Naive thymus-derived CD4-positive, alpha-beta T cell (primary cell): ENCODE data around the gene LIPJ. TPM values are rescaled to one million over a fixed set of nuclear protein-coding genes. Genes with fewer than 3 reads are reported as not detected.
A peak's percentile ranks its signal among the peaks of the same experiment; 100 is the strongest.

Experiments
- ATAC-seq: fragments of 150-1000 bp; cut with Tn5 transposase; 2 replicates; pipeline ENCODE4 v1.10.0; 2021; ENCODE audit warnings: mild to moderate bottlenecking, moderate library complexity
- CTCF ChIA-PET: fragments of 350-600 bp; sonication (Branson Sonifier 250); formaldehyde crosslinking; loops from one replicate; lab custom pipeline; 2021; ENCODE audit warnings: antibody characterized with exemption; lab: Charles Lee
- POLR2A ChIA-PET: fragments of 350-600 bp; sonication (Branson Sonifier 250); formaldehyde crosslinking; loops from one replicate; lab custom pipeline; 2021; ENCODE audit warnings: antibody characterized with exemption, inconsistent platforms; lab: Charles Lee
- DNase-seq, 9 donors: peaks; one replicate each; pipeline versions ENCODE4 v3.0.0 to v3.0.0-alpha.2; 2020 to 2022; ENCODE audit warnings: mixed read lengths in 1 of 9
- H3K27ac ChIP-seq: one replicate; pipeline ENCODE4 v1.7.0; 2013; ENCODE audit warnings: mild to moderate bottlenecking, low read depth, low read length, moderate library complexity
- H3K27me3 ChIP-seq, 2 donors: one replicate each; pipeline ENCODE4 v1.7.0; 2013; ENCODE audit warnings: low read length in 2 of 2, mild to moderate bottlenecking in 2 of 2, moderate library complexity in 2 of 2; ENCODE audit not compliant: control insufficient read depth in 2 of 2, insufficient read depth in 2 of 2
- H3K36me3 ChIP-seq, 3 experiments: 1 replicate in 2 of 3; 2 replicates in 1 of 3; pipeline ENCODE4 v1.7.0; 2013; ENCODE audit warnings: low read length in 3 of 3, mild to moderate bottlenecking in 3 of 3, moderate library complexity in 1 of 3; ENCODE audit not compliant: insufficient read depth in 3 of 3, control insufficient read depth in 2 of 3
- H3K4me1 ChIP-seq, 2 donors: one replicate each; pipeline ENCODE4 v1.7.0; 2013; ENCODE audit warnings: low read length in 2 of 2, mild to moderate bottlenecking in 2 of 2, moderate library complexity in 1 of 2; ENCODE audit not compliant: control insufficient read depth in 2 of 2, insufficient read depth in 2 of 2
- H3K4me3 ChIP-seq: 2 replicates; pipeline ENCODE4 v1.7.0; 2013; ENCODE audit warnings: mild to moderate bottlenecking, low read length
- H3K9me3 ChIP-seq, 3 experiments: 1 replicate in 2 of 3; 2 replicates in 1 of 3; pipeline ENCODE4 v1.7.0; 2013; ENCODE audit warnings: low read length in 3 of 3; ENCODE audit not compliant: control insufficient read depth in 2 of 3
- H3K27ac Mint-ChIP-seq, 9 donors: one replicate each; pipeline ENCODE4 v1.8.0; 2020 to 2022; ENCODE audit warnings: mixed read lengths in 9 of 9, mild to moderate bottlenecking in 8 of 9, moderate library complexity in 5 of 9, inconsistent platforms in 2 of 9
- H3K27me3 Mint-ChIP-seq, 5 donors: one replicate each; pipeline ENCODE4 v1.8.0; 2021 to 2022; ENCODE audit warnings: mixed read lengths in 5 of 5, mild to moderate bottlenecking in 1 of 5
- H3K36me3 Mint-ChIP-seq, 5 donors: one replicate each; pipeline ENCODE4 v1.8.0; 2020 to 2022; ENCODE audit warnings: mixed read lengths in 5 of 5, mild to moderate bottlenecking in 3 of 5, inconsistent platforms in 1 of 5
- H3K4me1 Mint-ChIP-seq, 7 donors: one replicate each; pipeline ENCODE4 v1.8.0; 2020 to 2022; ENCODE audit warnings: mixed read lengths in 7 of 7, mild to moderate bottlenecking in 3 of 7, inconsistent platforms in 1 of 7
- H3K4me3 Mint-ChIP-seq, 10 donors: one replicate each; pipeline ENCODE4 v1.8.0; 2020 to 2022; ENCODE audit warnings: mild to moderate bottlenecking in 10 of 10, mixed read lengths in 10 of 10, moderate library complexity in 6 of 10, inconsistent platforms in 2 of 10
- H3K9me3 Mint-ChIP-seq, 11 donors: one replicate each; pipeline ENCODE4 v1.8.0; 2020 to 2022; ENCODE audit warnings: mixed read lengths in 11 of 11, mild to moderate bottlenecking in 4 of 11, inconsistent platforms in 1 of 11, moderate library complexity in 1 of 11
- intact Hi-C, 2 donors: fragments of 100-400 bp; cut with micrococcal nuclease; formaldehyde crosslinking; loops; one replicate each; pipeline ENCODE4 v1.15.1; 2023
- polyA plus RNA-seq, 2 donors: library from polyadenylated mRNA; unstranded; fragments of 300-500 nt; fragmentation: Illumina TruSeq; gene quantifications; one replicate each; pipeline ENCODE4 v1.2.3, GENCODE V29; 2021
- total RNA-seq, 6 experiments: library from RNA in 5 of 6; stranded (reverse) in 5 of 6; gene quantifications; 1 replicate in 5 of 6; 2 replicates in 1 of 6; pipeline ENCODE4 v1.2.3 and lab custom pipeline; 2021 to 2026

Gene LIPJ
- total and polyA plus RNA-seq, 7 experiments from 2014 or later = 0.19 to 0.43 (median 0.32) TPM; not detected in 4

DNA sequence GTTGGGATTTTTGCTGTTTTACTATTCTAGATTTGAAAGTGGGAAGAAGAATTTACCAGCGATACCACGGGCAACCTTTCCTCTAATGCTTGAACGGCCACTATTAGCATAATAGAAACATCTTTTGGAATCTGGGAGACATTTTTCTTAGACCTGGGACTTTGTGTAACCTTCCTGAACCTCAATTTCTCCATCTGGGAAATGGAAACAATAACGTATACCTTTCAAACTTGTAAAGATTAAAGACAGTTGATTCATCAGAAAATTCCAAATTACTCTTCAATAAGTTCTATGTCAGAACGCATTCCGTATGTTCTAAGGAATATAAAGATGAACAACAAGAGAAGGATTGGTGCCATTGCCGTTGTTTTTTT lies 3.0 kb upstream of the LIPJ start:
- no peaks in the 10 kb centered on the region for H3K9me3 ChIP-seq
- peak overlapping the region; percentile 80 for H3K27ac ChIP-seq
- DNase-seq (no peak), ATAC-seq (no peak)
- Mint-ChIP-seq H3K36me3 (peaks cover 0 to 6% (median 5%) of the 10 kb centered on the region in 5 donors), H3K4me1 (peaks cover 8 to 16% (median 12%) of the 10 kb centered on the region in 7 donors), H3K9me3 (peaks cover 0 to 21% (median 3%) of the 10 kb centered on the region in 11 donors), H3K27ac (peak overlapping the region; percentile 84 to 97 (median 91)), H3K4me3 (peak overlapping the region; percentile 88 to 95 (median 90)), H3K27me3 (peaks cover 0 to 19% (median 4%) of the 10 kb centered on the region in 5 donors)
- H3K36me3 ChIP-seq = no peaks in the 10 kb centered on the region
- POLR2A ChIA-PET = interaction anchor here (0.6 to 2.5 kb wide), 6 partner anchors 197 to 765 kb away, joined by 3 to 10 read pairs (median 5); partner anchors contain the start of genes ATAD1, KLLN, PTEN and STAMBPL1
- H3K27me3 ChIP-seq = no peaks in the 10 kb centered on the region
- peaks cover 6 to 8% of the 10 kb centered on the region in 2 donors for H3K4me1 ChIP-seq
- peak overlapping the region; percentile 90 for H3K4me3 ChIP-seq
- CTCF ChIA-PET = interaction anchor here (1.2 to 1.4 kb wide), 2 partner anchors 12 to 14 kb away, joined by 3 to 6 read pairs; no protein-coding TSS in a partner anchor
- intact Hi-C loops = loop anchor here (1.0 to 10.0 kb wide), 7 partner anchors 197 to 501 kb away; partner anchors contain the start of gene STAMBPL1 (in 1 of the 2)

- H3K27ac Mint-ChIP-seq = no peak overlapping the region
- DNase-seq (no peak), ATAC-seq (no peak)
- peaks cover 0 to 21% (median 0%) of the 10 kb centered on the region in 5 donors for H3K27me3 Mint-ChIP-seq
- ChIA-PET CTCF (interaction anchor here (0.6 kb wide), 1 partner anchor 10 kb away, joined by 4 read pairs; no protein-coding TSS in a partner anchor), POLR2A (interaction anchor here (1.0 kb wide), 1 partner anchor 18 kb away, joined by 3 read pairs; no protein-coding TSS in a partner anchor)
- H3K9me3 Mint-ChIP-seq = no peaks in the 10 kb centered on the region
- Histone ChIP-seq H3K27me3 (no peaks in the 10 kb centered on the region), H3K9me3 (no peaks in the 10 kb centered on the region), H3K4me3 (no peak overlapping the region), H3K4me1 (no peaks in the 10 kb centered on the region), H3K27ac (no peak overlapping the region), H3K36me3 (no peaks in the 10 kb centered on the region)
- H3K4me3 Mint-ChIP-seq = no peak overlapping the region
- intact Hi-C loops = no loop called here
- H3K4me1 Mint-ChIP-seq = no peaks in the 10 kb centered on the region
- no peaks in the 10 kb centered on the region for H3K36me3 Mint-ChIP-seq
These were observed 5.8 kb downstream of the LIPJ start for GRCh38 chr10:88592381-88592780.

DNA sequence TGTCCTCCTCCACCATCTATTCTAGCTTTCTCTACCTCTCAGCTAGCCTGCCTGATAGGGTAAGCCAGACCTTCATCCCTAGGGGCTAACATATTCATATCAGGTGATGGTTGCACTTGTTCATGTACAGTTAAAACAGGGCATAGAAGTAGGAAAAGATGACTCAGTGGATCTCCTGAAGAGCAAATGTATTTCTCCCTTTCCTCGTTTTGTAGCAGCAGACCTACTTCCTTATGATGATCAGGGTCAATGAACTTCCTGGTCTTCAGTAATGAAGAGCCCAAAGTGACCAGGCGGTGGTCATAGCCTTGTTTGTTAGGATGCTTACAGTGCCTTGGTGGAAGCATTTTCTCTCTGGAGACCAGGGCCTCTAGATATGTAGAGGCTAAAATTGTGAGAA lies 6.3 kb downstream of the LIPJ start:
- no peak overlapping the region for H3K4me3 Mint-ChIP-seq
- Histone ChIP-seq H3K4me1 (no peaks in the 10 kb centered on the region), H3K27ac (no peak overlapping the region), H3K36me3 (no peaks in the 10 kb centered on the region), H3K4me3 (no peak overlapping the region), H3K9me3 (no peaks in the 10 kb centered on the region), H3K27me3 (no peaks in the 10 kb centered on the region)
- H3K9me3 Mint-ChIP-seq = no peaks in the 10 kb centered on the region
- no peak overlapping the region for H3K27ac Mint-ChIP-seq
- DNase-seq (no peak), ATAC-seq (no peak)
- ChIA-PET POLR2A (interaction anchor here (1.0 kb wide), 1 partner anchor 19 kb away, joined by 3 read pairs; no protein-coding TSS in a partner anchor), CTCF (no interaction called here)
- H3K36me3 Mint-ChIP-seq = no peaks in the 10 kb centered on the region
- peaks cover 0 to 21% (median 2%) of the 10 kb centered on the region in 5 donors for H3K27me3 Mint-ChIP-seq
- no peaks in the 10 kb centered on the region for H3K4me1 Mint-ChIP-seq
- intact Hi-C loops = no loop called here

GRCh38 chr10:88594482-88594881 lies 7.9 kb downstream of the LIPJ start:
- Mint-ChIP-seq H3K36me3 (no peaks in the 10 kb centered on the region), H3K27ac (no peak overlapping the region), H3K27me3 (peaks cover 0 to 18% (median 5%) of the 10 kb centered on the region in 5 donors), H3K4me3 (no peak overlapping the region), H3K9me3 (no peaks in the 10 kb centered on the region), H3K4me1 (no peaks in the 10 kb centered on the region)
- no peaks in the 10 kb centered on the region for H3K27me3 ChIP-seq
- H3K27ac ChIP-seq = no peak overlapping the region
- CTCF ChIA-PET = no interaction called here
- POLR2A ChIA-PET = no interaction called here
- no peaks in the 10 kb centered on the region for H3K36me3 ChIP-seq
- no peaks in the 10 kb centered on the region for H3K9me3 ChIP-seq
- no peak overlapping the region for H3K4me3 ChIP-seq
- intact Hi-C loops = no loop called here
- no peak for DNase-seq
- no peak for ATAC-seq
- H3K4me1 ChIP-seq = no peaks in the 10 kb centered on the region

DNA sequence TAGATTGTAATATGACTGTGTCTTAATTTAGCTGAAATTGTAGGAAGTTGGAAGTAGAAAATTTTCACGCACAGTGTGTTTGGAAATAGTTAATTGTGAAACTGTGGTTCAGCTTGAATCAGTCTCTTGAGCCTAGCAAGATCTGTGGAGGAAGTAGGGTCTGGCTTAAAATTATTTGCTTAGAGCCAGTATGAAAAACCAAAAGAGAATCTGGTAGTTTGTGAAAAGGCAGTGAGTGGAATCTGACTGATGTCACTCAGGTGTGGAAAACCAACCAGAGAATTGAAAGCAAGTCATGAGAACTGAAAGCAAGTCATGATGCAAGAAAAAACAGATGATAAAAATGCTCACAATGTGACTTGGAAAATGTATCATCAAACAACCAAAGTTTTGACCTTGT lies 11.5 kb downstream of the LIPJ start:
- peaks cover 0 to 10% (median 5%) of the 10 kb centered on the region in 5 donors for H3K27me3 Mint-ChIP-seq
- ChIA-PET POLR2A (no interaction called here), CTCF (no interaction called here)
- no peaks in the 10 kb centered on the region for H3K27me3 ChIP-seq
- ATAC-seq = peak; percentile 60
- H3K4me3 ChIP-seq = no peak overlapping the region
- no peaks in the 10 kb centered on the region for H3K36me3 Mint-ChIP-seq
- no peak overlapping the region for H3K4me3 Mint-ChIP-seq
- DNase-seq = no peak
- no peak overlapping the region for H3K27ac Mint-ChIP-seq
- no peaks in the 10 kb centered on the region for H3K4me1 Mint-ChIP-seq
- H3K36me3 ChIP-seq = no peaks in the 10 kb centered on the region
- H3K4me1 ChIP-seq = no peaks in the 10 kb centered on the region
- peaks cover 0 to 9% (median 0%) of the 10 kb centered on the region in 11 donors for H3K9me3 Mint-ChIP-seq
- intact Hi-C loops = loop anchor here in 1 of 2 donors (2.0 kb wide), 1 partner anchor 69 kb away; no protein-coding TSS in a partner anchor
- H3K27ac ChIP-seq = no peak overlapping the region
- H3K9me3 ChIP-seq = no peaks in the 10 kb centered on the region

DNA sequence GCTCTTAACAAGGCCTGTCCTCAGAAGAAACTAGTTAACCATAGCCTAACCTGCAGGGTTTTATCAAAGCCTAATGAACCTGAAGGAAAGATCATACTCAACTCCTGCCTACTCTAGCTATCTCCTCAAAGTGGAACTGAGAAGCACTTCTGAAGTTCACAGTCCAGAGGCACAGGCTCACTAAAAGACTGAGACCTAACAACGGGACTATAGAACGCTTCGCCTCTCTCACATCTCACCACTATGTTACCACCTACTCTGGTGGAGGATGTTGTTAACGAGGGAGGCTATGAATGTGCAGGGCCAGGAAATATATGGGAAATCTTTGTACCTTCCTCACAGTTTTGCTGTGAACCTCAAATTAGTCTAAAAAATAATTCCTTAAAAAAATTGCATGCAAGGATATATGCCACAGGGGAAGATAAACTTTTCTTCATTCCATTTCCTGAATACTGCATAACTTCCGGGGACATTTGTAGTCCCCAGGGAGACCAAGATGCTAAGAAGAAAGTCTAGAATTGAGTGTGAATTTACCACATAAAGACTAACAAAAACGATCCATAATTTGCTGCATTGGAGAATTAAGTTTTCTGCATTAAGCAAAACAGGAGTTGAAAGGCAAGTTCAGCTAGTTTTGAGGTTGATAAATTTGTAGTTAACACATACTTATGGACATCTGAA lies 21.6 kb downstream of the LIPJ start:
- POLR2A ChIA-PET = interaction anchor here (0.7 kb wide), 1 partner anchor 20 kb away, joined by 3 read pairs; no protein-coding TSS in a partner anchor
- CTCF ChIA-PET = no interaction called here
- H3K27ac ChIP-seq = no peak overlapping the region
- Mint-ChIP-seq H3K27me3 (peaks cover 0 to 24% (median 5%) of the 10 kb centered on the region in 5 donors), H3K4me1 (no peaks in the 10 kb centered on the region), H3K36me3 (no peaks in the 10 kb centered on the region), H3K9me3 (peaks cover 0 to 1% (median 0%) of the 10 kb centered on the region in 11 donors), H3K27ac (no peak overlapping the region), H3K4me3 (no peak overlapping the region)
- H3K4me1 ChIP-seq = no peaks in the 10 kb centered on the region
- ATAC-seq (no peak), DNase-seq (no peak)
- intact Hi-C loops = no loop called here
- H3K9me3 ChIP-seq = no peaks in the 10 kb centered on the region
- H3K27me3 ChIP-seq = no peaks in the 10 kb centered on the region
- H3K36me3 ChIP-seq = no peaks in the 10 kb centered on the region
- H3K4me3 ChIP-seq = no peak overlapping the region
